Nucleus accumbens (tissue), 56 donors: ENCODE measurements around the gene MATN1.

Source experiments
- DNase-seq, 56 donors: peaks; one replicate each; lab custom pipeline; 2025; lab: John Stamatoyannopoulos, UW

Gene MATN1

DNA sequence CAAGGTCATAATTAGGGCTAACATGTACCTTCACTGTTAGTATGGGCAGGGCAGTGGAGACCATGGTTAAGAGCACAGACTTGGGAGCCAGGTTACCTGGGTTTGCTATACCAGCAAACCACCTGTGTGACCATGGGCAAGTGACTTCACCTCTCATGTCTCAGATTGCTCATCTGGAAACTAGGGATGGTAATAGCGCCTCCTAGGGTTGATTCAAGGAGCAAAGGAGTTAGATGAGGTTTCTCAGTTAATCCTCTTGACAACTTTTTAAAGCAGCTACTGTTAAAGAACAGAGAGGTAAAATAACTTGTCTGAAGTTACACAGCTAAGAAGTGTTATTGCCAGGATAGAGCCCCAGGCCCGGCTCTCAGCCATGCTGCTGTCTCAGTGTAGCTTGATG is 790 bp upstream of the MATN1 start:
- DNase-seq = no peak

DNA sequence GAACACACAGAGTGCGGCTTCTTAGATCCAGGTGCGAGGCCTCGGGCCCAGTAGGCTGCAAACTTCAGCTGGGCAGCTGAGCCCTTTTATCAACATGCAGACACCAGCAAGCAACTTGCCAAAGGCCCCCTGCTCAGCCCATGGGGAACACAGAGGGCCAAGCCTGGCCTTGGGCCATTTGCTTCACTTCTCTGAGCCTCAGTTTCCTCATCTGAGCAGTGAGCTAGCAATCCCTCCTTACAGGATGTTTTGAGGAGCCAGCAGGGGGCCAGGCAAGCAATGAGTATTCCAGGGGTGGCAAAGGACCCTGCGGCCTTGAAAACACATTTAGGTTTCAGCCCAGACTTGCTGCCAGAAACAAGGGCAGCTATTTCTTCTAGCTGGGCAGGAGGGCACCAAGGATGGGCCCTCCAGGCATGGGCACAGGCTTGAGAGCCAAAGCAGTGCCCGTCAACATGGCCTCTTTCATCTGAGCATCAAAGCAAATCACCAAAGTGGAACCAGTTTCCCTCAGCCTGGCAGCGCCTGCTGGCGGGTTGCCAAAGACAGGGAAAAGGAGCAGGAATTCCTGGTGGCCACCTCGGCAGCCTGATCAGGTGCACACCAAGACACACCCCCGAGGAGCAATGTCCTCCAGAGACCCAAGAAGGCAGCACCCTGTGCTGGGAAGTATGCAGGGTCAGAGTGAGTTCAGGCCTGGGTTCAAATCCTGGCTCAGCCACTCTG is 1.4 kb downstream of the MATN1 start:
- DNase-seq = peak in 1 of 56 donors; percentile 32

DNA sequence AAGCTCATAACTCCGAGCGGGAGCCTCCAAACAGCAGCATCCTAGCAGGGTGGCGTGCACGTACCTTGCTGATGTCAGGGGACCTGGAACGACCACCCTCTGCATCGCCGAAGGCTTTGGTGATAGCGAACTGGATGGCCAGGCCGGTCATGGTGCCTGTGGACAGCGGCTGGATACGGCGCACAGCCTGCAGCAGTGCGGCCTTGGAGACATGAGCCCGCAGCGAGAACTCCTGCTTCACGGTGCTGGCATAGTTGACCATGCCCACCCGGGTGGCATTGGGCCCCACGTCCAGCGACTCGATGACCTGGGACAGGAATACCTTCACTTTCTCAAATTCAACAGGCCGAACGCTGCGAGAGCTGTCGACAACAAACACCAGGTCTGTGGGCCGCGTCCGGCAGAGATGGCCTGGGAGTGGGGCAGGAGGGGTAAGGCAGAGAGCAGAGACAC is 2.0 kb downstream of the MATN1 start:
- DNase-seq = peak in 1 of 56 donors; percentile 21

DNA sequence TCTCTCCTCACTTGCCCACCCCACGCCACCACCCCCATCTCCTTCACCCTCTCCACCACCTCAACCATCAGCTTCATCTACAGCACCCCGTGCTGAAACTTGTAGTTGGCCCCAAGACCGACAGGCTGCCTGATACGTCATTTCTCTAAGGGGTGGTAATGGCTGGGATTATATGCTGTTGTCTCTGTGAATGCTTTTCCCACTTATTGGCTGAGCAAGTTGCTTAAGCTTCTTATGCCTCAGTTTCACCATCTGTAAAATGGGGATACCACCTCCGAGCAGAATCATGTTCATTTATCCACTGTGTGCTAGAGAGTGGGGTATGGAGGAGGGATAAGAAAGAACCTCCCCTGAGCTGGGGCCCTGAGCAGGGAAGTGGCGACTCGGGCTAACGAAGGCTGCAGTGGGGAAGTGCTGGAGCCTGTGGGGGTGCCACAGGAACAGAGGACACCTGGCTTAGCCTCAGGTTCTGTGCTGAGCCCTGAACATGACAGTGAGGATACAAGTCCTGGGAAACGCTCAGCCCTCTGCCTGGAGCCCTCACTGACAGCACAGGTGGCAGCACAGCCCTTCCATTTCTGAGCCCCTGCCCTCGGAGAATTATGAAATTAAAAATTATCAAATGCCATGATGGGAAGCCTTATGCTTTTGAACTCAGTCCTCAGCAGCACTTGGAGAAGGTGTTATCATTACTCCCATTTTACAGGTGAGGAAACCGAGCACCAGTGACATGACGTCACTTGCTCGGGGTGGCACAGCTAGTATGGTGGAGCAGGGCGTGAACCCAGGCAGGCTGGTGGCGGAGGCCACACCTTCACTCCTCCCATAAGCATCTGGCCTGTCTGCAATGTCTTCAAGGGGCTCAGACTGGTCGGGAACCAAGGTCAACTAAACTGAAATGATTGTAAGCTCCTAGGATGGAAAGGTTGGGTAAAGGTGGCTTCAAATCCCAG is 2.8 kb downstream of the MATN1 start:
- DNase-seq = no peak

DNA sequence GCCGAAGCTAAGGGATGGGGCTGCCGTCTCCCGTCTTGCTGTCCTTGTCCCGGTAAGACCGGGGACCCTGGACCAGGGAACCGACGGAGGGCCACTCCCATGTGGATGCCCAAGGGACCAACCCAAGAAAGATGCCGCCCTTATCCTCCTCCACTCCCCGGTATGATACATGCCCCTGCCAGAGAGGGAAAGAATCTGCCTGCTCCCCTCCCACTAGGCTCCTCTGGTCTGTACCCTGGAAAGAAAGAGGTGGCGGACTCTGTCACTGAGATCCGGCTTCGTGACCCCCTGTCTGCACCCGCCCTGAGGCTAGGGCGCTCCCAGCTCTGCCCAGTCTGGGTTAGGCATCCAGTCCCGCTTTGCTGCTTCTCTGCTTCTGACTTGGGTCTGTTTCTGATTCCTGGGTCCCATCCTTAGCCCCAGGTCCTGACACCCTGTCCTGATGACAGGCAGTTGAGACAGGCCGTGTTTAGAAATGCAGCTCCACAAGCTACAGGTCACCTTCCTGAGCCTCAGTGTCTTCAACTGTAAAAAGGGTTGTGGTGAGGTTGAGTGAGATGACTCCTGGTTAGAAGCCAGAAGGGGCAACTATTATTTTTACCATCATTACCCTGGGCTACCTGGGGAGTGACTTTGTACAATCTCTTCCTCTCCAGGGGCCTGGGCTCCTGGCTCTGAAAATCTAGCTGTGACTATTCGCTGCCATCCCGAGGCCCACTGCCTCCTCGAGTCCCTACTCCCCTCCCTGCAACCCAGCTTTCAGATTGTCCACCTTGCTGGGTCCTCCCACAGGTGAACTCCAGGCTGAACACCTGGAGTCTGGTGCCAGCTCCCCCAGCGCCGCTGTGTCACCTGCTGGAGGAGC is 3.7 kb downstream of the MATN1 start:
- peak in 7 of 56 donors; percentile 63 to 86 (median 79) for DNase-seq

DNA sequence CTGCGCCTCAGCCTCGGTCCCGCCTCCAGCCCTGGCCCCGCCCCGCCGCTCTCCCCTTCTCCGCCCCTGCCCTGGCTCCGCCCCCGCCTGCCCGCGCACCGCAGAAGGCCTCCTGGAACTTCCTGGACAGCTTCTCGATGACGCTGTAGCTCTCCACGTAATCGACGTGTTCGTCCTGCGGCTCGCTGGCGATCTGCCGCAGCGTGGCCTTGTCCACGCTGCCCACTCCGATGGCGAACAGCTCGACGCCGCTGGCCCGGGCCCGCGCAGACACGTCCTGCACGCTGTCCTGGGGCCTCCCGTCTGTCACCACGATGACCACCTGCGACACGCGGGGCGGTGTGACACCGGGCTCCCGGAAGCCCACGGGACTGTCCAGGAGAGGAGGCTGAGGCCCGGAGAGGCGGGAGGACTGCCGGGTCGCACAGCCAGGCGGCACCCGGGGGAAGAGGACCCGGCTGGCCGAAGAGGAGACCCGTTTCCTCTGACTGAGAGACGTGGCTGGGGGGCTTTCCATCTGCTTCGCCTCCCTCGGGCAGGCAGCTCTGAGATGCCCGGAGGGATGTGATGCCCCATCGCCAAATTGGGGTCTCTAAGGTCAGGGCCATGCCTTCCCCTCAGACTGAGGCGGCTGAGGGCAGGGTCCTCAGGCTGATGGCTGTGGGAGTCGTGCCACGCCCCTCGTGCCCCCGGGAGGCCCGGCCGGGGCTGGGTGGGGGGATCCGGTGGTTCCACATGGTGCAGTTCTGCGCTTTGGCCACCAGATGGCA is 4.6 kb downstream of the MATN1 start:
- DNase-seq = peak in 48 of 56 donors; percentile 53 to 93 (median 82)

DNA sequence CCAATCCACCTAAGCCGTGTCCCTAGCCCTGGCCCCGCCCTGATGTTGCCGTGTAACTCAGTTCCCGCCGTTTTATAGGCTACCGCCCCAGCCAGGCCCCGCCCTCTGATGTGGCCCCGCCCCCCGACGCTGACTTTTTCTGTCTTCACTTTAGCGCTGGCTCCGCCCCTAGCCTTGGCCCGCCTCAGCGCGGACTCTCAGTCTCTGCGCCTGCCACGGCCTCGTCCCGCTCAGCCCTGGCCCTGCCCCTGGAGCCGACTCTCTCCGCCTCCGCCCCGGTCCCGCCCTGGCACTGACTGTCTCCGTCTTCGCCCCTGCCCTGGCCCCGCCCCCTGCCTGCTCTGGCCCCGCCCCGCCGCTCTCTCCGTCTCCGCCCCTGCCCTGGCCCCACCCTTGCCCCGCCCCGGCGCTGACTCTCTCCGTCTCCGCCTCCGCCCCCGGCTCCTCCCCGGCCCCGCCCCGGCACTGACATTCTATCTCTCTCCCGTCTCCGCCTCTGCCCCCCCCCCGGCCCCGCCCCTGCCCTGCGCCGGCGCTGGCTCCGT is 5.2 kb downstream of the MATN1 start:
- peak; percentile 88 to 100 (median 99) for DNase-seq

DNA sequence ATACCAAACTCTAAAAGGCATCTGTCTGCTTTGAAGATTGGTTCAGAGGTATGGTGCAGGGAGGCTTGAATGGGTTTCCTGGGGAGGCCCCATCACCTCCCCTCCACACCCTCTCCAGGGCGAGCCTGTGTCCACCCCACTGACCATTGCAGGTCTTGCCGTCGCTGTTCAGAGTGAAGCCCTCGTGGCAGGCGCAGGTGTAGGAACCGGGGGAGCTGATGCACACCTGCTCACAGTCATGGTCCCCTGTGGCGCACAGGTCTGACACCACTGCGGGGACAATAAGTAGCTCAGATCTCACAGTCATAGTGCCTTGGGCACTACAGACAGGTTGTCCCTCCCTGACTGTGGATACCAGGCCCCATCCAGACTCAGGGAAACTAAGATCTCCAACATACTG is 6.7 kb downstream of the MATN1 start:
- DNase-seq = no peak

DNA sequence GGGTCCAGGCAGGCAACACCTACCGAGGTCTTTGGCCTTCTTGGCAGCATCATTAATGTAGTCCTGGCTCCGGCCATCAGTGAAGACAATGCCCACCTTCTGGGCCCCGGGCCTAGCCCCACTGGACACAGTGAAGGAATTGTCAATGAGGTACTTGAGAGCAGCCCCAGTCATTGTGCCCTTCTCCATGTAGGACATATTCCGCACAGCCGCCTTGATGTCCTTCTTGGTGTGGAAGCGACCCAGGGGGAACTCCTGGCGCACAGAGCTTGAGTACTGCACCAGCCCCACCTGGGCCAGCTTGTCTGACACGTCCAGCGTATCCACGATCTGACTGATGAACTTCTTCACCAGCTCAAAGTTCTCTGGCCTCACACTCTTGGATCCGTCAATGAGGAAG is 7.5 kb downstream of the MATN1 start:
- DNase-seq = no peak

DNA sequence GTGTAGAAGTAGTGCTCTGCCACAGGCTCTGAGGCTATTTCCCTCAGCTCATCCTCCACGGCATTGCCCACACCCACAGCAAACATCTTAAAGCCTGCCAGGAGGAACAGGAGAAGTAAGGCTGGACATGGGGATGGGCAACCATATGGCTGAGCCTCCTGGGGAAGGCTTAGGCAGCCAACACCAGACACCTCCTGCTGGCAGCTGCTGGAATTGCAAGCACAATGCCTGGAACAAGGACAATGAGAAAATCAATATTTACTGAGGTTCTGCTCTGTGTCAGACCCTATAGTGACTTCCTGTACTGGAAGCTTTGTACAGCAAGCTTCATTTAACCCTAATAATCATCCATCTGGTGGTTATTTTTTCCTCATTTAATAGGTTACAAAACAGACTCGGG is 8.2 kb downstream of the MATN1 start:
- DNase-seq = no peak

DNA sequence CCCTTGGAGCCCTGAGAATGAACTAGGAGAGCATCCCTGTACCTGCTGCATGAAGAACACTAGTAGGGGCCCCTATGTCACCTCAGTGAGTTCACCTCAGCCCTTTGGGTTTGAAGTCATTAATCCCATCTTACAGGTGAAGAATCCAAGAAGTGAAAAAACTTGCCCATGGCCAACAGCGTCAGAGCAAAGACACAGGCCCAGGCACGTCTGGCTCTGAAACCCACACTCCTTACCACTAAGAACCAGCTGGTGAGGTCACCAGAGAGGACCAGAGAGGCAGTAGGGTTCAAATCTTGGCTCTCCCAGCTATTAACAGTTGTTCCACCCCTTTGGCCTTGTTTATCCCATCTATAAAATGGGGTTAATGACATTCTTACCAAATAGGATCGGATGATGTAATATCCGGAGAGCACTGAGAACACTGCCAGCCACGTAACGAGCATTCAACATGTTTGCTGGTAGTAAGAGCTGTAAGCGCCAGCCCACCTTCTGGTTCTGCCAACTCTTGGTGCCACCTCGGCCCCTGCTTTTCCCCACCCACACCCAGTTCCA is 8.8 kb downstream of the MATN1 start:
- no peak for DNase-seq

DNA sequence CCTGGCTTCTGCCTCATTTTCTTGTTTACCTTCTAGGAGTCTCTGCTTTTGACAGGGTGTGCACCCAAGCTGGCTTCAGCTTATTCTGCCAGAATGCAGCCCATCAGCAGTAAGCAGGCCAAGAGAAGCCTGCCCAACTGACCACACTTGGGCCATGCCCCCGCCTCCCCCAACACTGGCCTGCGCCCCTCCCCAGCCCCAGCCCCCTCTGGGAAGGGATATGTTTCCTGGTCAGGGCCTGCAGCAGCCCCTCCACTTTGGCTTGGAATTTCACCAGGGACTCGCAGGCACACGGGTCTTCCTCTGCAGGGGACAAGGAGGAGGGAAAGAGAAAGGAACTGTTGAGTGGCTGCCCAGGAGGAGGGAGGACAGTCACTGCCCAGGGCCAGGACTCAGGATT is 9.4 kb downstream of the MATN1 start:
- DNase-seq = no peak

DNA sequence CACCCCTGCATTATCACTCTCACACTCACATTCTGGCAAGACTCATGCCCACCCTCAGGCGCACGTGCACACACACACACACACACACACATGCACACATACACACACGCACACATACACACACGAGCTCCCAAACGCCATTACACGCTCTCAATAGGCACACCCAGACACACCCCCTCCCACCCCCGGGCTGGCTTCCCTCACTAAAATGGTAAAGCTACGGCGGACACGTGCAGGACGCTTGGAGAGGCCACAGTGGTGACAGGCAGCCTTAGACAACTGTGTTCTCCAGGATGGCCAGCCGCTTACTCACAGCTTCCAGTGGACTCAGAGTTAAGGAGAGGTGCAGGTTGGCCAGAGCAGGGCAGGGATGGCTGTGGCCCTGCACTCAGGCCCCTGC is 10.1 kb downstream of the MATN1 start:
- no peak for DNase-seq

DNA sequence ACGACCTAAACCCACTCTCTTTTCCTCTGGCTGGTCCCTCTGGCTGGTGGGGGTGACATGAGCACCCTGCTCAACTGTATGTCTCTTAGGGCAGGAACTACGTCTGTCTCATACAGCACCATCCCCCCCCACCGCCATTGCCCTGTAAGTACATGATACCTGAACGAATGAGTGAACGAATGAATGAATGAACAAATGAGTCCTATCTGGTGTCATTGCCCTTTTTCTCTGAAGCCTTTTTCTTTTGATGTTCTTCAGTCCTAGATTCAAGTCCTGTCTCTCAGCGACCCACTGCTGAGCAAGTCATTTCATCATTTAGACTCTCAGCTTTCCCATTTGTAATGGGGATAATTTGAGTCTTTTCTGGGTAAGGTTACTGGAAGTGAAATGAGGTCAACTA is 10.8 kb downstream of the MATN1 start:
- DNase-seq = no peak

DNA sequence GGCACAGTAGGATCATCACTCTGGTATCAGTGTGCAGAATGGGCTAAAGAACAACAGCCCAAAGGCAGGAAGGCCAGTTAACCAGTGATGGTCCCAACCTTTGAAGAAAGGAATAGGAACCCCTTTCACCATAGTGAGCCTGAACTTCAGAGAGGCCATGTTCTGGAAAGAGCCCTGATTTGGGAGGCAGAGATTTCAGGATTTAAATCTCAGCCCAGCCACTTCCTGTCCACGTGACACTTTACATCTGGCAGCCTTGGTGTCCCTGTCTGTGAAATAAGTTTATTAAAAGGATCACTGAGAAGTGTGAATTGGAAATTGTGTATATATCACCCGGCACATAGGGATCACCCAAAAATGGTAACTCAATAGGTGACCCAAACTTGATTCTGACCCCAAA is 13.0 kb downstream of the MATN1 start:
- DNase-seq = no peak

DNA sequence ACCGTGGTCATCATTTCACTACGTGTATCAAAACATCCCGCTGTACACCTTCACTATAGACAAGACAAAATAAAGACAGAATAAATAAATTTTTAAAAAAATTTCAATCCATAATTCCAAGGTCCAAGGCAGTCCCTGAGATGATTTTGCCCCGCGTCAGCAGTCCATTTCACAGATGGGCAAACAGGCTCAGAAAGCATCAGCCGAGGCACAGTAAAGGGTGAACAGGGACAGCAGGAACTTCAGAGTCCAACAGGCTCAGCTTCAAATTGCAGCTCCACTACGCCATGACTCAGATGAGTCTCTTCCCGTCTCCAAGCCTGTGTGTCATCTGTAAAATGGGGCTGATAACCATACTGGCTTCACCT is 15.0 kb downstream of the MATN1 start:
- no peak for DNase-seq

DNA sequence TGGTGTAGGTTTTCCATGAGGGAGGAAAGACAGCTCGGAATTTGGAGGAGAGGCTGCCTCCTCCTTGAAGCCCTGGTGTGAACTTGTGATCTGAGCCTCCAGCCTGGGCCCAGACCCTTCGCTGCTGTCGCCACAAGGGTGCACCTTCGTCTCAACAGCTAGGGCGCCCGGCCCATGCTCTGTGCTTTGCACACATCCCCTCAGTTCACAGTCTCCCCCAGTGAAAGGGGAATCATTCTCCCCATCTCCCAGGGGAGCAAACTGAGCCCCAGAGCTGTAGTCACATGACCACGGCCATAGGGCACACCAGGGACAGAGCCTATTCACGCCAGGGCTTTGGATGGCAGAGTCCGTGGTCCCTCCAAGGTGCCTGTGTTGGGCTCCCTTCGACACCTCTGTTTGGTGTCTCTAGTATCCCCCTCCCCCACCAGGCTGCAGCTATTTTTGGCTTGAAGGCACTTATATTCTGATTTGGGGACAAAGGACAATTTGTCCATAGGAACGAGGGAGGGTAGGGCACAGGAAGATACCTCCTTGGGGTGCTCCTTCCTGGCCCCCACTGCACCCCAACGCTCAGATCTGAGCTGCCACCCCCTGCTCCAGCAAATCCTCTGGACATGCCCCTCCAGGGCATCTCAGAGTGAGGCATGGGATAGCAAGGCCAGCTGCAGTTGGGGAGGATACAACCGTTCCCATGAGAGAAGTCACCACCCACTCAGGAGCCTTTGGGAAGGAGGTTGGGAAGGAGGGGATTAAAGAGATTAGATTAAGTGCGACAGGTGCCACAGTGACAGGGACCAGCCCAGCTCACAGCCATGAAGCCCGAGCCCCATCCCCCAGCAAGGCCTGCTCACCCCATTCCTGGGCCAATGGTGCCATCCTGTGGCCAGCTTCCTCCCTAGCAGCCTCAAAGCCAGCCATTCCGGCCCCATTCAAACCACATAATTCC is 15.7 kb downstream of the MATN1 start:
- peak in 52 of 56 donors; percentile 17 to 89 (median 66) for DNase-seq

DNA sequence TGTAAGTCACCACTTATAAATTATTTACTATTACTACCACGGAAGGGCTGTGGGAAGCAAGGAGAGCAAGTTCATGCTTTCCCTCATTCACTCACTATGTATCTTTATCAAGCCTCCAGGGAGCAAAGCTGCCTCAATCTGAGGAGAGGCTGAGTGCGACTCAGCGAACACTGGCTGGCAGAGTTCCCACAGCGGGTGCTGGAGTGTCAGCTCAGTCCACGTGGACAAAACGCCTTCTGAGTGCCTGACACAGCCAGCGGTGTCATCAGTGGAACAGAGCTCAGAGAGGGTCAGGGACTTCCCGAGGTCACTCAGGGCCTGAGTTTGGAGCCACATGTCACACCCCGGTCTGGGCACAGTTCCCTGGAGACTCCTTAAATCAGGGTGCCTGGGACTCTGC is 16.9 kb downstream of the MATN1 start:
- peak in 25 of 56 donors; percentile 6 to 74 (median 25) for DNase-seq
